ENCODE measurements around the gene DPF1. TPM values are rescaled to one million over a fixed set of nuclear protein-coding genes. Genes with fewer than 3 reads are reported as not detected.
"Not testable (repeated sequence)": the region's sequence is repeated elsewhere in the genome, so short reads cannot be mapped to it uniquely, and the experiment has no call there.

DPF1 gene
- total and polyA plus RNA-seq, 2 experiments from 2014 or later, result 1.2 to 2.7 TPM

DNA sequence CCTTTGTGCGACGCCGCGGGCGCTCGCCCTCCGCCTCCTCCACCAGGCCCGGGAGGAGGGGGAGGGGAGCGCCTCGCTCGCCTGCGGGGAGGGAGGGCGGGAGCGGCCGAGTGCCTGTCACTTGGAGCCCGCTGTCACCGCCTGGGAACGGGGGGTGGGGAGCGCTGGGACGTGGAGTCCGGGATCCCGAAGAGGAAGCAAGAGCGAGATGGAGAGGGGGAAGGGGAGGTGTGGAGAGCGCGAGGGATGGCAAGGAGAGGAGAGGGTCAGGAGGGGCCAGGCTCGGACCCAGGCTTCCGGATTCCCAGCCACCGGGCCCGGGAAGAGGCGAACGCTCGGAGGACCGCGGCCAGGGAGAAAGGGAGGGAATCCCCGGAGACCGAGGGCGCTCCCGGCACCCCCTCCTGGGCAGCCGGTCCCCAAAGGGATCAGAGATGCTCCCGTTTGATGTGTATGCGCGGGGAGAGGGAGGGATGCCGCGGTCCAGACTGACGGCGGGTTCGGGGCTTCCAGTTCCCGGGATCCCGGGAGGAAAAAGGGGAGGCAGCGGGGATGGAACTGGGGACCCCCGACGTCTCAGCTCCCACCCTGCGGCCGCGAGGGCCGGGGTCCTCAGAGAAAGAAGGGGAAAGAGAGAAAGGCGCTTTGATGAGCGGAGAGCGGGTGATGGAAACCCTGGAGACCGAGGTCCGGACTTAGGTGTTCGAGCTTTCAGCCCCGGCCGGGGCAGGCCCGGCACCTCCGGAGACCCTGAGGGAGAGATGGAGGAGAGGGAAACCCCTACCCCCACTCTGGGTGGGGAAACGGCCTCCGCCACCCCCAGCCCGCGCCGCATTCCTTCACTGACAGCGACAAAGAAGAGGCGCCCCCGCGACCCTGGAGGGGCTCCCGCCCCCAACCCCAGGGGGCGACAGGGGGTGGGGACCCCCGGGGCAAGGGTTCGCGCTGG, 4.7 kb upstream of the DPF1 start:
- no peaks in the 10 kb centered on the region for H3K36me3 ChIP-seq (replicated peaks; ENCODE audit: insufficient read depth, low read depth)
- H3K4me2 ChIP-seq, result peak overlapping the region; percentile 93
- H3K4me1 ChIP-seq (ENCODE audit: insufficient read depth), result peaks cover 12% of the 10 kb centered on the region
- H3K9me2 ChIP-seq (replicated peaks; ENCODE audit: insufficient read depth), result no peaks in the 10 kb centered on the region
- H4K20me1 ChIP-seq (ENCODE audit: insufficient read depth, poor library complexity, severe bottlenecking), result no peaks in the 10 kb centered on the region
- 0% methylated on average over 22 of the region's 80 CpGs for WGBS (ENCODE audit: low lambda C conversion rate, missing lambda C conversion rate)
- peaks cover 26% of the 10 kb centered on the region for H3K27me3 ChIP-seq
- no peak overlapping the region for H2AFZ ChIP-seq
- H3K27ac ChIP-seq, result no peak overlapping the region
- no peaks in the 10 kb centered on the region for H3K9me3 ChIP-seq (ENCODE audit: low read depth)
- TF ChIP-seq, protein P1, sequence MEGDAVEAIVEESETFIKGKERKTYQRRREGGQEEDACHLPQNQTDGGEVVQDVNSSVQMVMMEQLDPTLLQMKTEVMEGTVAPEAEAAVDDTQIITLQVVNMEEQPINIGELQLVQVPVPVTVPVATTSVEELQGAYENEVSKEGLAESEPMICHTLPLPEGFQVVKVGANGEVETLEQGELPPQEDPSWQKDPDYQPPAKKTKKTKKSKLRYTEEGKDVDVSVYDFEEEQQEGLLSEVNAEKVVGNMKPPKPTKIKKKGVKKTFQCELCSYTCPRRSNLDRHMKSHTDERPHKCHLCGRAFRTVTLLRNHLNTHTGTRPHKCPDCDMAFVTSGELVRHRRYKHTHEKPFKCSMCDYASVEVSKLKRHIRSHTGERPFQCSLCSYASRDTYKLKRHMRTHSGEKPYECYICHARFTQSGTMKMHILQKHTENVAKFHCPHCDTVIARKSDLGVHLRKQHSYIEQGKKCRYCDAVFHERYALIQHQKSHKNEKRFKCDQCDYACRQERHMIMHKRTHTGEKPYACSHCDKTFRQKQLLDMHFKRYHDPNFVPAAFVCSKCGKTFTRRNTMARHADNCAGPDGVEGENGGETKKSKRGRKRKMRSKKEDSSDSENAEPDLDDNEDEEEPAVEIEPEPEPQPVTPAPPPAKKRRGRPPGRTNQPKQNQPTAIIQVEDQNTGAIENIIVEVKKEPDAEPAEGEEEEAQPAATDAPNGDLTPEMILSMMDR (IDR thresholded peaks at IDR 0.05; ENCODE audit: poor library complexity), result no peak
- TF ChIP-seq EZH2phosphoT487 (IDR thresholded peaks at IDR 0.05; ENCODE audit: low read depth, severe bottlenecking, unreplicated experiment) (no peak), EZH2 (IDR thresholded peaks at IDR 0.05; ENCODE audit: borderline replicate concordance) (peak; percentile 77)
- H3K4me3 ChIP-seq, result peak overlapping the region; percentile 29
- H3K79me2 ChIP-seq, result no peaks in the 10 kb centered on the region
- no peak for DNase-seq (ENCODE audit: low spot score)

DNA sequence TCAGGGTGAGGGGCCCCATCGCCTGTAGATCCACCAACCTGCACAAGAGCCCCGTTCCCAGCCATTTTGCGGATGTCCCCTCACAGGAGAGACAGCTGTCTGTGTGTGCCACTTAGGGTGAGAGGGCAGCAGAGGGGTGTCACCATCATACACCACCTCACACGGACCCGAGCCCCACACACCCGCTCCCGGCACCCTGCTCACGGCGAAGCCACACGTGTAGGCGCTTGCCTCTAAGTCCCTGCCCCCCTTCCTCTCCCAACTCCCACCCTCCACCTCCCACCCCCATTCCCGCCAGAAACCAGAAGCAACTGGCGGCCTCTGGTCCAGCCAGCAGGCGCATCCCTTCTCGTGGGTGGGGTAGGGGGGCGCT, 4.0 kb upstream of the DPF1 start:
- H3K4me1 ChIP-seq (ENCODE audit: insufficient read depth), result peaks cover 12% of the 10 kb centered on the region
- H4K20me1 ChIP-seq (ENCODE audit: insufficient read depth, poor library complexity, severe bottlenecking), result no peaks in the 10 kb centered on the region
- H3K9me2 ChIP-seq (replicated peaks; ENCODE audit: insufficient read depth), result no peaks in the 10 kb centered on the region
- no peak overlapping the region for H3K27ac ChIP-seq
- peak overlapping the region; percentile 93 for H3K4me2 ChIP-seq
- TF ChIP-seq EZH2phosphoT487 (IDR thresholded peaks at IDR 0.05; ENCODE audit: low read depth, severe bottlenecking, unreplicated experiment) (no peak), EZH2 (IDR thresholded peaks at IDR 0.05; ENCODE audit: borderline replicate concordance) (no peak)
- TF ChIP-seq, protein P1 (IDR thresholded peaks at IDR 0.05; ENCODE audit: poor library complexity), result no peak
- H3K4me3 ChIP-seq, result no peak overlapping the region
- no peaks in the 10 kb centered on the region for H3K36me3 ChIP-seq (replicated peaks; ENCODE audit: insufficient read depth, low read depth)
- H2AFZ ChIP-seq, result no peak overlapping the region
- no peaks in the 10 kb centered on the region for H3K9me3 ChIP-seq (ENCODE audit: low read depth)
- WGBS (ENCODE audit: low lambda C conversion rate, missing lambda C conversion rate), result 25% methylated on average over 10 of the region's 16 CpGs
- no peak for DNase-seq (ENCODE audit: low spot score)
- H3K27me3 ChIP-seq, result peaks cover 27% of the 10 kb centered on the region
- H3K79me2 ChIP-seq, result no peaks in the 10 kb centered on the region

DNA sequence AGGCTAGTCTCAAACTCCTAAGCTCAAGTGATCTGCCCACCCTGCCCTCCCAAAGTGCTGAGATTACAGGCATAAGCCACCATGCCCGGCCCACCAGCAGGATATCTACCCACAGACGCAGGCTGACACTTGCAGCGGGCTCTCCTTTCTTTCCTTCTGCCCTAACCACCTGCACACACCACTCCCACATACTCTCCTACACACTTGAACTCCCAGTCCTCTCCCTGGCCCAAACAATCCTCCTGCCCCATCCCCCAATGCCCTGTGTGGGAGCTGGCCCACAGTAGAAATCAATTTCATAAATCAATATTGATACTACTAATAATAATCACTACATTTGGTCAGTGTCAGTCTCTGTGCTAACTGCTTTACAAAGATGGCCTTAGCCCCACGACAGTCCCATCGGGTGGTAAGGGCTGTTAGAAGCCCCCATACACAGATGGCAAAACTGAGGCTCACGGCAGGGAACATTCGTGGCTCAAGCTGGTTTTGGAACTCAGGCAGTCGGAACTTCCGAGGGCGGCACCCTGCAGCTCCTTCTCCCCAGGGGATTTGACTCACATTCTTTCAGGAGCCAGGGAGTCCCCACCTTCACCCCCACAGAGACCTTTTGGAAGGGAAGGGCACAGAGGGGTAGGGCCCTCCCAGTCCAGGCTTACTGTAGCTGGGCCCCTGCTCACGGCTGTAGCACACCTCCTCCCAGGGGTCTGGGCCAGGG, 3.4 kb upstream of the DPF1 start:
- H3K27ac ChIP-seq, result no peak overlapping the region
- H3K4me3 ChIP-seq, result no peak overlapping the region
- H3K4me2 ChIP-seq, result no peak overlapping the region
- no peak for DNase-seq (ENCODE audit: low spot score)
- H3K9me3 ChIP-seq (ENCODE audit: low read depth), result no peaks in the 10 kb centered on the region
- peaks cover 12% of the 10 kb centered on the region for H3K4me1 ChIP-seq (ENCODE audit: insufficient read depth)
- H3K79me2 ChIP-seq, result no peaks in the 10 kb centered on the region
- no peak for TF ChIP-seq EZH2 (IDR thresholded peaks at IDR 0.05; ENCODE audit: borderline replicate concordance)
- TF ChIP-seq, protein P1 (IDR thresholded peaks at IDR 0.05; ENCODE audit: poor library complexity), result no peak
- no peak for TF ChIP-seq EZH2phosphoT487 (IDR thresholded peaks at IDR 0.05; ENCODE audit: low read depth, severe bottlenecking, unreplicated experiment)
- H2AFZ ChIP-seq, result no peak overlapping the region
- no peaks in the 10 kb centered on the region for H4K20me1 ChIP-seq (ENCODE audit: insufficient read depth, poor library complexity, severe bottlenecking)
- WGBS (ENCODE audit: low lambda C conversion rate, missing lambda C conversion rate), result 66% methylated on average over 11 of the region's 11 CpGs
- H3K9me2 ChIP-seq (replicated peaks; ENCODE audit: insufficient read depth), result no peaks in the 10 kb centered on the region
- H3K36me3 ChIP-seq (replicated peaks; ENCODE audit: insufficient read depth, low read depth), result no peaks in the 10 kb centered on the region
- H3K27me3 ChIP-seq, result peaks cover 31% of the 10 kb centered on the region

DNA sequence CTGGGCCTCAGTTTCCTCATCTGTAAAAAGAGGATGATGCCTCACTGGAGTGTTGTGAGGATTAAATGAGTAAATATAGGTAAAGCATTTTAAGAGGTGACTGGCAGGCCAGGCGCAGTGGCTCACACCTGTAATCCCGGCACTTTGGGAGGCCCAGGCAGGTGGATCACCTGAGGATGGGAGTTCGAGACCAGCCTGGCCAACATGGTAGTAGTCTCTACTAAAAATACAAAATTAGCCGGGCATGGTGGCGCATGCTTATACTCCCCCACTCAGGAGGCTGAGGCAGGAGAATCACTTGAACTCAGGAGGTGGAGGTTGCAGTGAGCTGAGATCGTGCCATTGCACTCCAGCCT, 819 bp upstream of the DPF1 start:
- not testable (repeated sequence) for H2AFZ ChIP-seq; H4K20me1 ChIP-seq (ENCODE audit: insufficient read depth, poor library complexity, severe bottlenecking); H3K9me2 ChIP-seq (replicated peaks; ENCODE audit: insufficient read depth); H3K27ac ChIP-seq; H3K36me3 ChIP-seq (replicated peaks; ENCODE audit: insufficient read depth, low read depth); H3K4me3 ChIP-seq; DNase-seq (ENCODE audit: low spot score); H3K79me2 ChIP-seq; H3K4me2 ChIP-seq; H3K9me3 ChIP-seq (ENCODE audit: low read depth)
- WGBS (ENCODE audit: low lambda C conversion rate, missing lambda C conversion rate), result 94% methylated on average over 6 of the region's 6 CpGs
- H3K27me3 ChIP-seq, result peaks cover 25% of the 10 kb centered on the region
- peaks cover 12% of the 10 kb centered on the region for H3K4me1 ChIP-seq (ENCODE audit: insufficient read depth)
